ENCODE results near the gene LZTS2. TPM values are rescaled to one million over a fixed set of nuclear protein-coding genes. Genes with fewer than 3 reads are reported as not detected.

LZTS2 gene
- total RNA-seq, 1 experiment from 2014 or later: 58.3 TPM

GRCh38 chr10:101014966-101015581 is 15.5 kb downstream of the LZTS2 start:
- no peak for TF ChIP-seq EZH2 (IDR thresholded peaks at IDR 0.05; ENCODE audit: low read length, unreplicated experiment)
- Histone ChIP-seq H3K9me2 (replicated peaks; ENCODE audit: low read length) (no peaks in the 10 kb centered on the region), H3F3A (ENCODE audit: low read length, unreplicated experiment) (no peaks in the 10 kb centered on the region), H3K4me3 (ENCODE audit: low read length) (no peak overlapping the region), H3K27me3 (ENCODE audit: low read length) (no peaks in the 10 kb centered on the region), H3K9me3 (ENCODE audit: low read length) (no peaks in the 10 kb centered on the region), H3K9ac (ENCODE audit: low read length) (no peak overlapping the region), H3K36me3 (ENCODE audit: low read depth, low read length) (no peaks in the 10 kb centered on the region), H3K4me2 (ENCODE audit: low read length) (0 out of 2 replicates have a peak overlapping the region, but pooled peaks have one; percentile 16), H2AFZ (ENCODE audit: low read length) (no peak overlapping the region), H3K27ac (ENCODE audit: low read length) (no peak overlapping the region), H3K79me2 (ENCODE audit: low read length) (no peaks in the 10 kb centered on the region), H3K4me1 (ENCODE audit: insufficient read depth, low read length) (peaks cover 29% of the 10 kb centered on the region), H4K20me1 (ENCODE audit: low read length) (no peaks in the 10 kb centered on the region)
- BruUV-seq (replicated peaks): no TSS peak
- CTCF ChIA-PET: interaction anchor here (0.5 to 1.8 kb wide), 7 partner anchors 10 to 452 kb away, joined by 3 to 15 read pairs (median 5); no protein-coding TSS in a partner anchor
- DNase-seq (peak; percentile 81), ATAC-seq (peak; percentile 44)
- POLR2A ChIA-PET (ENCODE audit: unreplicated experiment): interaction anchor here (0.5 to 1.2 kb wide), 2 partner anchors 16 to 46 kb away, joined by 11 to 13 read pairs; partner anchors contain the start of genes PDZD7 and SFXN3
- intact Hi-C loops (cut with micrococcal nuclease): loop anchor here (1.0 kb wide), 1 partner anchor 21 kb away; no protein-coding TSS in a partner anchor

- H3K4me2 ChIP-seq (ENCODE audit: low read length): no peak overlapping the region
- H2AFZ ChIP-seq (ENCODE audit: low read length): no peak overlapping the region
- CTCF ChIA-PET: interaction anchor here (0.6 to 1.8 kb wide), 4 partner anchors 17 to 452 kb away, joined by 5 to 15 read pairs (median 6); no protein-coding TSS in a partner anchor
- H3K27ac ChIP-seq (ENCODE audit: low read length): no peak overlapping the region
- BruUV-seq (replicated peaks): no TSS peak
- H3K4me3 ChIP-seq (ENCODE audit: low read length): no peak overlapping the region
- no peaks in the 10 kb centered on the region for H3K79me2 ChIP-seq (ENCODE audit: low read length)
- peaks cover 29% of the 10 kb centered on the region for H3K4me1 ChIP-seq (ENCODE audit: insufficient read depth, low read length)
- no peak overlapping the region for H3K9ac ChIP-seq (ENCODE audit: low read length)
- H4K20me1 ChIP-seq (ENCODE audit: low read length): no peaks in the 10 kb centered on the region
- DNase-seq (no peak), ATAC-seq (no peak)
- no peaks in the 10 kb centered on the region for H3K36me3 ChIP-seq (ENCODE audit: low read depth, low read length)
- H3K9me2 ChIP-seq (replicated peaks; ENCODE audit: low read length): no peaks in the 10 kb centered on the region
- intact Hi-C loops (cut with micrococcal nuclease): no loop called here
- no peak for TF ChIP-seq CTCF (conservative IDR thresholded peaks at IDR 0.05; ENCODE audit: low read depth, low read length)
- no peak for TF ChIP-seq EZH2phosphoT487 (IDR thresholded peaks at IDR 0.05; ENCODE audit: borderline replicate concordance, low read length)
- no peak for TF ChIP-seq EZH2 (IDR thresholded peaks at IDR 0.05; ENCODE audit: low read length, unreplicated experiment)
- no peaks in the 10 kb centered on the region for H3K27me3 ChIP-seq (ENCODE audit: low read length)
- H3K9me3 ChIP-seq (ENCODE audit: low read length): no peaks in the 10 kb centered on the region
- POLR2A ChIA-PET (ENCODE audit: unreplicated experiment): interaction anchor here (0.5 to 1.2 kb wide), 2 partner anchors 15 to 46 kb away, joined by 11 to 13 read pairs; partner anchors contain the start of genes PDZD7 and SFXN3
- no peaks in the 10 kb centered on the region for H3F3A ChIP-seq (ENCODE audit: low read length, unreplicated experiment)
Measured at GRCh38 chr10:101015582-101015973, 16.0 kb downstream of the LZTS2 start.

DNA sequence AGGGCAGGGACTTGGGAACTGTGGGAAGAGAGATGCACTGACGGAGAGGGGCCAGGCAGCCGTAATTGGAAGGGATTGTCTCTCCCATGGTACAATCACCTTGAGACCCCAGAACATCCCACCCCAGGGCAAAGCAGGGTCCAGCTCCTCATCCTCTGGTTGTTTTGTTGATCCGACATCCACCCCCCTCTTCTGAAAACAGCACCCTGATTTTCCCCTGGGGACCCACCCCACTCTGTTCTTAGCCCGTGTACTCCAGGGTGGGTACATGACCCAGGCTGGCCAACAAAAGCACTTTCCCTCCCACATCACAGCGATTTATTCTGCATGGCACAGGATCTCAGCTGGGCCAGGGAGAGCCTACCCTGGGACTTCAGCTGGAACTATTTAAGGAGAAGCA is 17.2 kb downstream of the LZTS2 start:
- POLR2A ChIA-PET (ENCODE audit: unreplicated experiment): interaction anchor here (0.6 kb wide), 1 partner anchor 1357 kb away, joined by 4 read pairs; no protein-coding TSS in a partner anchor
- no peak overlapping the region for H3K4me2 ChIP-seq (ENCODE audit: low read length)
- intact Hi-C loops (cut with micrococcal nuclease): no loop called here

More for the DNA sequence above, 17.2 kb downstream of the LZTS2 start:
- H3K9ac ChIP-seq (ENCODE audit: low read length): no peak overlapping the region
- TF ChIP-seq EZH2phosphoT487 (IDR thresholded peaks at IDR 0.05; ENCODE audit: borderline replicate concordance, low read length): no peak
- no peak for TF ChIP-seq CTCF (conservative IDR thresholded peaks at IDR 0.05; ENCODE audit: low read depth, low read length)
- no peak for TF ChIP-seq EZH2 (IDR thresholded peaks at IDR 0.05; ENCODE audit: low read length, unreplicated experiment)
- no peaks in the 10 kb centered on the region for H3F3A ChIP-seq (ENCODE audit: low read length, unreplicated experiment)
- no peak overlapping the region for H3K4me3 ChIP-seq (ENCODE audit: low read length)
- DNase-seq (no peak), ATAC-seq (no peak)
- H3K79me2 ChIP-seq (ENCODE audit: low read length): no peaks in the 10 kb centered on the region
- H3K27ac ChIP-seq (ENCODE audit: low read length): no peak overlapping the region
- H3K9me2 ChIP-seq (replicated peaks; ENCODE audit: low read length): no peaks in the 10 kb centered on the region
- no peaks in the 10 kb centered on the region for H4K20me1 ChIP-seq (ENCODE audit: low read length)
- no peaks in the 10 kb centered on the region for H3K9me3 ChIP-seq (ENCODE audit: low read length)
- CTCF ChIA-PET: no interaction called here
- H3K36me3 ChIP-seq (ENCODE audit: low read depth, low read length): no peaks in the 10 kb centered on the region
- no peak overlapping the region for H2AFZ ChIP-seq (ENCODE audit: low read length)
- no TSS peak for BruUV-seq (replicated peaks)
- peaks cover 29% of the 10 kb centered on the region for H3K4me1 ChIP-seq (ENCODE audit: insufficient read depth, low read length)
- H3K27me3 ChIP-seq (ENCODE audit: low read length): no peaks in the 10 kb centered on the region

Measured in PC-3 (cell line).